Keratinocyte (primary cell): ENCODE data around the gene SERGEF.

ENCODE experiments used
- CTCF ChIP-seq, 3 experiments: IDR thresholded peaks in 1 of 3; conservative IDR thresholded peaks in 1 of 3; optimal IDR thresholded peaks in 1 of 3; 2 replicates in 2 of 3; 3 replicates in 1 of 3; pipeline versions ENCODE3 to v1.5.1; 2011; ENCODE audit warnings: low read length in 3 of 3, mild to moderate bottlenecking in 3 of 3, moderate library complexity in 2 of 3, control low read depth in 1 of 3, inconsistent platforms in 1 of 3; ENCODE audit not compliant: insufficient read depth in 2 of 3; ENCODE audit errors: extremely low read depth in 1 of 3
- EZH2 ChIP-seq: IDR thresholded peaks from one replicate; pipeline ENCODE4 v1.6.1; 2012; ENCODE audit warnings: inconsistent platforms, mild to moderate bottlenecking, low read length, moderate library complexity

- no peak for TF ChIP-seq CTCF (optimal IDR thresholded peaks at IDR 0.05 in 1 of 3, IDR thresholded peaks at IDR 0.05 in 1 of 3, conservative IDR thresholded peaks at IDR 0.05 in 1 of 3; ENCODE audit: extremely low read depth in 1 of 3, insufficient read depth in 2 of 3, low read length in 3 of 3)
- no peak for TF ChIP-seq EZH2
Measured at GRCh38 chr11:18050848-18051247, 38.0 kb upstream of the SERGEF start.
